HG02759 (cell line): Measurements from ENCODE around the gene PGA3.
"Not testable (repeated sequence)": the region's sequence is repeated elsewhere in the genome, so short reads cannot be mapped to it uniquely, and the experiment has no call there.

ENCODE experiments used
- ATAC-seq: cut with Tn5 transposase; IDR thresholded peaks from one replicate; pipeline ENCODE4 v1.9.1; 2021; ENCODE audit warnings: mild to moderate bottlenecking, moderate library complexity; ENCODE audit not compliant: unreplicated experiment

PGA3 gene

DNA sequence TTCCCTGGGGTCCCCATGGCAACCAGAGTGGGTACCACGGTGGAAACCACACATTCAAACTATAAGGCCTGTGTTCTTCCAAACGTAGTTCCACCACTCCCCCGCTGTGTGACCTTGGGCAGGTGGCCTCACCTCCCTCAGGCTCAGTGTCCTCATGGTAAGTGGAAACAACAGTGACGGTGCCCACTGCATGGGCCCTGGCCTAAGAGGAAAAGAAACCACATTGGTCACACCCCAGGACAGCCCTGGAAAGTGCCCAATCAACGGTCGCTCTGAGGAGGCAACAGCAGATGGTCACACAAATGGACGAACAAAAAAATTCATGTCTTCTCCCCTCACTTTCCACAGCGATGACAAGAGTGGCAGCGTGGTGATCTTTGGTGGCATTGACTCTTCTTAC is 44.8 kb downstream of the PGA3 start:
- not testable (repeated sequence) for ATAC-seq

DNA sequence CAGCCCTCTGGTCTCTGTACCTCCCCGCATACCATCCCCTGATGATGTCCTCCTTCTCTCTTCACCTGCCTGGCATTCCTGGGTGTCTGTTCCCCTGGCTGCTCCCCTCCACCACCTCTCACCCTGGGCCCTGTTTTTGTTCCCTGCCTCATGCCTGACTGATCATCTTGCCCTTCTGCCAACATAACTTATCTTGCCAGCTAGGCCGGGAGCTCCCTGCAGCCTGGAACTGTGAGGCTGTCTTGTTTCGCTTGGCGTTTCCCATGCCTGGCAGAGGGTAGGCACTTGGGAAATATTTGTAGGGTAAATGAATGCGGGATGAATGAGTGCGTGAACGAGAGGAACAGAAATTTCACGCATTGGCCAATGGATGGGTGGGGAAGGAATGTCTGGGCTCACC is 45.9 kb downstream of the PGA3 start:
- not testable (repeated sequence) for ATAC-seq

- ATAC-seq, result not testable (repeated sequence)
Observed at GRCh38 chr11:61250796-61251765, 47.8 kb downstream of the PGA3 start.

GRCh38 chr11:61252332-61252731 is 49.0 kb downstream of the PGA3 start:
- ATAC-seq, result not testable (repeated sequence)

- peak; percentile 63 for ATAC-seq
Observed at GRCh38 chr11:61254403-61255025, 51.2 kb downstream of the PGA3 start.

DNA sequence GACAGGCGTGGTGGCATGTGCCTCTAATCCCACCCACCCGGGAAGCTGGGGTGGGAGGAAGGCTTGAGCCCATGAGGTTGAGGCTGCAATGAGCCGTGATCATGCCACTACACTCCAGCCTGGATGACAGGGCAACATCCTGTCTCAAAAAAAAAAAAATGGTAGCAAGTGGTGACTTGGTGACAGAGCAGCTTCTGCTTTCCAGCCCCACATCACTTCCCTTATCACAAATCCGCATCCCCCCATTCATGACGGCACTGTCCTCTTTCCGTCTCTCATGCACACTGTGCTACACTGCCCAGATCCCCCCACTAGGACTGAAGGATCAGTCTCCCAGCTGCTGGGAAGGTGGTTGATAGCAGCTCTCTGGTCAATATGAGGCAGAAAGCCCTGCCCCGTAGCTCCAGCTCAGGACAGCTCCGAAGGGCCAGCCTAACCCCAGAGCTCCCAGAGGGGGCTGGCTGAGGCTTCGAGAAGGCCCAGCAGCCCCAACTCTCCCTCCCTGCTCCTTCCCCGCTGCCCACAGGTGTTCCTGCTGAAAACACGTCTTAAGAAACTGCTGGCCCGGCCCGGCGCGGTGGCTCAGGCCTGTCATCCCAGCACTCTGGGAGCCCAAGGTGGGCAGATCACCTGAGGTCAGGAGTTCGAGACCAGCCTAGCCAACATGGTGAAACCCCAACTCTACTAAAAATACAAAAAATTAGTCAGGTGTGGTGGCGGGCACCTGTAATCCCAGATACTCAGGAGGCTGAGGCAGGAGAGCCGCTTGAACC is 53.6 kb downstream of the PGA3 start:
- ATAC-seq, result no peak

GRCh38 chr11:61258546-61258945 is 55.2 kb downstream of the PGA3 start:
- no peak for ATAC-seq

DNA sequence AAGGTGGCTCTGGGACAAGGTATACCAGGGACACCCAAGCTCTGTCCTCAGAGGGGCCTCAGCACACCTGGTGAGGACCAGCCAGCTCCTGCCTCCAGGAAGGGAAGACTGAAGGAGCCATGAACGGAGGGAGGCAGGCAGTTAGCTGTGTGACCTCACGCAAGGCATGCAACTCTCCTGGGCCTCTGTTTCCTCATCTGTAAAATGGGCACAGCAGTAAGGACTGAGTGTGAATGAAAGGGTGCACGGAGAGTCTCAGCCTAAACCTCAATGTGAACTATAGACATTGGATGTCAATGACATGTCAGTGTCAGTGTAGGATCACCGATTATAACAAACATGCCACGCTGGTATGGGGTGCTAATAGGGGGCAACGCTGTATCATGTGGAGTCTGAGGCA is 56.0 kb downstream of the PGA3 start:
- no peak for ATAC-seq
